SKM-1 (cell line): ENCODE results near the gene CARMIL3.
"Not testable (repeated sequence)": the region's sequence is repeated elsewhere in the genome, so short reads cannot be mapped to it uniquely, and the experiment has no call there.

Source experiments
- DNase-seq: peaks from one replicate; lab custom pipeline; 2025; ENCODE audit not compliant: unreplicated experiment; lab: John Stamatoyannopoulos, UW

The CARMIL3 gene

DNA sequence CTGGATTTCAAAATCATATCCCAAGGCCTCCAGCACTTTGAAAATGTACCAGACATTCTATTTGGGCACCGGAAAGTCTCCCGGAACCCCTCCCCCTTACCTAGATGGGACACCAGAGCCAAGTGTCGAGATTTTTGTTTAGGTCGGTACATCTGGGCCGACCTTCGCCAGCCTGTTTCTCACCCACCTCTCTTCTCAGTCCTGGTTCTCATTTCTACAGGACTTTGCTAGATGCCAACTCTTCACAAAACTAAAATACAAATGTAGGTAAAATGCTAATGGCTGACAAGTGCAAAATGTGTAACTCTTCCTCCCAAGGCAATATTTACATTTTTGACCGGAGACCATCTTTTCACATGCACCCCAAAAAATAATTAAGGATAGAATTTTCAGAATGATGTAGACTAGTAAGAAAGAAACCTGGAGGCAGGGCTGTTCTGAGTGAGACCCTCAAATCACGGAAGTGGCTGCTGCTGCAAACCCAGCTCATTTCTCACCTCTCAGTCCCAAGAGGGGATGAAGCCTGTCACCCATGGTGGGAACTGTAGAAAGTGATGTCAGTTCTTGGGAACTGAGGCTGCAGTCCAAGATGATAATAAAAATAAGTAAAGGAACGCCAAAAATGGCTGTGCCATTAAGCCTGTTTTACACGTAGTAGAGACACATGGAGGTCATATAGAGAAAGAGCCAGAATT, 14.7 kb upstream of the CARMIL3 start:
- DNase-seq, result not testable (repeated sequence)

DNA sequence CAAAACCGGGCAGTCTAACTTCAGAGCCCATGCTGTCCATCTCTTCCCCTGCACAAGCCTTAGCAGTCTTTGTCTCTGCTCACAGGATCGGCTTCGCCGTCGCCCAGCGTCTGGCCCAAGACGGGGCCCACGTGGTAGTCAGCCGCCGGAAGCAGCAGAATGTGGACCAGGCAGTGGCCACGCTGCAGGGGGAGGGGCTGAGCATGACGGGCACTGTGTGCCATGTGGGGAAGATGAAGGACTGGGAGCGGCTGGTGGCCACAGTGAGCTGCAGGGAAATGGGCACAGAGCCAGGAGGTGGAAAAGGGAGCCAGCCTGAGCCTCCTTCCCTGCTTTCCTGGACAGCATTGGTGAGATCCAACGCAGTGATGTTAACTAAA, 14.2 kb upstream of the CARMIL3 start:
- no peak for DNase-seq

DNA sequence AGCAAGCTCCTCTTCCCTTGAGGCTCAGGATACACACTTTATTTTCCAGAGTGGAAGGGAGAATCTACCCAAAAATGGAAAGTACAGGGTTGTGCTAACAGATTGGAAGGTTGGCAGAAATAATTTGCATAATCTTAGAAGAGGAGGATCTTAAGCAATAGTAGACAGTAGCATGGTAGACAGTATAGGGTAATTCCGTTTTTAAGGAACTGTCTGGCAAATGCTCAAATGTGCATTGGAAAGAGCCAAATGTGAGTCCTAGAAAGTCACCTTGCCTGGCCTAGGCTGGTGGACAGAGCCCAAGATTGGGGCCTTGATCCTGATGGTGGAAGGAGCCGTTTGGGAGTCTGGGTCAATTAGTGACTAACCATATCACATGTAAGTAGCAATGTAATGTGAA, 13.1 kb upstream of the CARMIL3 start:
- DNase-seq, result no peak

DNA sequence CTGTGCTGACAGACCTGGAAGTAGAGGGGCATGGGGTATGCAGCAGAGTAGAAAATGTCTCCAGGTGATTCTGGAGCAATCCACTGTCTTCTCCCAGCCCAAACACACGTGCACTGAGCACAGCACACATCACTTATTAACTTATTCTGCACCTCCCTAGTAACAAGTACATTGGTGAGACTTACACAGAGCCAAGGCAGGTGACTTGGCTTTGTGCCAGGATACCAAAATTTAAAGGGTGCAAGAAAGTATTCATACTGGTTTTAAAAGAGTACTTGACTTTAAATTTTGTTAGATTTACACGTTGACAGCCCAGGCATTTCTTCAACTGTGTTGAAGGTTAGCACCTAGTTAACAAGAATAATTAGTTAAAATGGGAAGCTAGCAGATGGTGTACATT, 11.1 kb upstream of the CARMIL3 start:
- DNase-seq, result no peak

DNA sequence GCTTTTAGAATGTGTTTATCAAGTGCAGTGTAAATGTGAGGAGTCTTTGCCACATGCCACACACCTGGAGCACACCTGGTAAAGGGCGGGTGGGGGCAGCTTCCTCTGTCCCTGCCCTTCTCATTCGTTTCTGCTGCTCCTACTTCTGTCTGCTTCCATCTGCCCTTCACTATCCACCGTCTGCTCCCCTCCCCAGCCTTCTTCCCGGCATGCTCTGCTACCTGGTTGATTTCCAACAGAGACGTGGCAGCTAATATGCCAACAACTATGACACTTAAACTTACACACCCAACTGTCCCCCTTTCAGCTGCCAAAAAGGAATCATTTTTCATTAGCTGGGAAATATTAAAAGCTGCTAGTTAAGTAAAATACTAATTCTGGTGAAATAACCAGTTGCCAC, 9.1 kb upstream of the CARMIL3 start:
- no peak for DNase-seq

DNA sequence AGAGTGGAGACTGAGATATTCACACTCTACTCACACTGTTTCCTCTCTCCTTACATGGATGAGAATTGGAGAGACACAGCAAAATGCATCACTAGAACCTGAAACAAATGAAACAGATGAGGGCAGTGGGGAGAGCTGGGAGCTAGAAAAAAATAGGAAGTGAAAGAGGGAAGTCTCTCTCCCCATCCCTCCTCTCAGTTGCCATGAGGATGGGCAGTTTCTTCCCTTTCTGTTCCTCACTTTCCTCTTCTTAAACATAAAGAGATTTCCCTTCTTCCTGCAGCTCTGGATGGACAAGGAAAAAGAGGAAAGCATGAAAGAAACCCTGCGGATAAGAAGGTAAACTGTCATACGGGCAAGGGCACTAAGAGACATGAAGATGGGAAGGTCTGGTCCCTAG, 2.8 kb upstream of the CARMIL3 start:
- not testable (repeated sequence) for DNase-seq

DNA sequence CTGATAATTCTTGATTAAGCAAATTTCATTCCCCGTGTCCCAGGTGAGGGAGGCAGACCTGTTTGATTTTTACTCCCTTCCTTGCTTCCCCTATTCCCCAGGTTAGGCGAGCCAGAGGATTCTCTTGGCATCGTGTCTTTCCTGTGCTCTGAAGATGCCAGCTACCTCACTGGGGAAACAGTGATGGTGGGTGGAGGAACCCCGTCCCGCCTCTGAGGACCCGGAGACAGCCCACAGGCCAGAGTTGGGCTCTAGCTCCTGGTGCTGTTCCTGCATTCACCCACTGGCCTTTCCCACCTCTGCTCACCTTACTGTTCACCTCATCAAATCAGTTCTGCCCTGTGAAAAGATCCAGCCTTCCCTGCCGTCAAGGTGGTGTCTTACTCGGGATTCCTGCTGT, 1.1 kb upstream of the CARMIL3 start:
- DNase-seq, result not testable (repeated sequence)

DNA sequence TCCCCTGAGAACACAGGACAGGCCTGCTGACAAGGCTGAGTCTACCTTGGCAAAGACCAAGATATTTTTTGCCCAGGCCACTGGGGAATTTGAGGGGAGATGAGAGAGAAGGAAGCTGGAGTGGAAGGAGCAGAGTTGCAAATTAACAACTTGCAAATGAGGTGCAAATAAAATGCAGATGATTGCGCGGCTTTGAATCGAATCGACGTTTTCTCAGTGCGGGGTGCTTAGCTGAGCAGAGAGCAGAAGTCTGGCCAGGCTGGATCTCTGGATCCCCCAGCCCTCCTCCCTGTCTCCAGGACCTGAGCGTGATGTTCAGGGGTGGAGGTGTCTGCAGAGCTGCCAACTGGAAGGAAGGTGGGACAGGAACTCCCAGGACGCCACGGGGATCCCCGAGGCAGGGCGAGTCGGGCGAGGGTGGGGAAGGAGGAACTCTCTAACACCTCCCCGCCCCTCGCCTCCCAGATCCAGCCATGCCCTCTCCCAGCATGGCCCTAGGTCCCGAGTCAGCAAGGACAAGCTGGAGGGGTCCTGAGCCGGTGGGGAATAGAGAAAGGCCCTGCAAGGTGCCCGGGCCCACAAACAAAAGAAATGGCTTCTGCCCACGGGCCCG, 527 bp upstream of the CARMIL3 start:
- no peak for DNase-seq

DNA sequence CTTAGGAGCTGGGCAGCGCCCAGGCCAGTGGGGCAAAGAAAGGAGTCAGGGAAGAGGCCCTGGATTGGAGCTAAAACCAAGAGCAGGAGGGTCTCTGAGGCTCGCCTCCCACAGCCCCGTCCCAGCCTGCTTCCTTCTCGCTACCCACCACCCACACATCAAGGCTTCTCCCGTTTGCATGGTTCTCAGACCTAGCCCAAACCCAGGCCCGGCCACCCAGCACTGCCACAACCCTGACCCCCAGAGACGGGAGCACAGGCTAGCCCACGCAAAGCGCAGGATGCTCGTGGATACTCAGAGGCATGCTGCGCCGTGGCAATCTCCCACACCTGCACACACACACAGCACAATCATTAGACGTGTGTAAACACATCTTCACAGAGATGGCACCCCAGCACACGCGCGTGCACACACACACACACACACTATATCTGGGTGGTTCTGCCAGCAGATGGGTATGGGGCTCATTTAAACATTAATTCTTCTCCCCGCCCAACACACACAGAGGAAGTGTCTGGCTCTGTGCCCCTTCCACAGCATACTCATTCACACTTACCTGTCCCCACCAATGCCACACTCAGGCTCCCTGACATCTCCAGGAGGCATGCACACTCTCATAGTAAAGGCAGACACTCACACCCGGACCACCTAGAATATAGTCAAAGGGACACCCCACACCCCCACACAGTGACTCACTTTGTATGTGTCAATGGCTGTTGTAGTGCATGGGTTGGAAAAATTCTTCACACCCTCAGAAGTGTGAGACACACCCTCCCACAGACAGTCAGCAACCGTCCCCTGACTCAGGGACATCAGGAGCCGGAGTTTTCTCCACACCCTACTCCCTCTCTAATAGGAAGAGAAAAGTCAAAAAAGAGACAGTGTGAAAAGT, 1.1 kb downstream of the CARMIL3 start:
- DNase-seq, result no peak

DNA sequence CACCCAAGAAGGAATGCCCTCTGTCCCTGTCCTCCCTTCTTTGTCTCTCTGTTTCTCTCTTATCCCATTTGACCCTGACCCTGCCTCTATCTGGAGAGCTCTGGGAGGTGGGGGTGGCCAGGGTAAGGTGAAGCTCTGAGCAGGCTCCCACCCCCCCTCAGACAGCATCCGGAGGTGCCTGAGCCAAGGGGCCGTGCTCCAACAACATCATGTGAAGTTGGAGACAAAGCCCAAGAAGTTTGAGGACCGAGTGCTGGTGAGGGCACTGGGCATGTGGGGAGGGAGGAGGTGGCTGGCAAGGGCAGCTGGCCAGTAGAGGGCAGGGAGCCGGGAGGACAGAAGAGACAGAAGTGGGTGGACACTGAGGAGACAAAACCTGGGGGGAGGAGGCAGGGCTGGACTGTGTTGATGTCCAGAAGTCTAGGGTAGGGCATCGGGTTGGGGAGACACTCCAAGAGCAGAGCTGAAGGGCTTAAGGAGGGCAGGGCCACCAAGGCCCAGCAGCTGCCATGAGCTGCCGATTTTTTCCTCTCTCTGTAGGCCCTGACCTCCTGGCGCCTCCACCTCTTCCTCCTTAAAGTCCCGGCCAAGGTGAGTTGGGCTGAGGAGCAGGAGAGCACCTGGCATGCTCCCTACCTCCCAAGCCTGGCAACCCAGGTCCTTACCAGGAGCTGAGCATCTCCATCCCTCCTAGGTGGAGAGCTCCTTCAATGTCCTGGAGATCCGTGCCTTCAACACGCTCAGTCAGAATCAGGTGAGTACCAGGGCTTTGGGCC, 1.9 kb downstream of the CARMIL3 start:
- DNase-seq, result no peak

DNA sequence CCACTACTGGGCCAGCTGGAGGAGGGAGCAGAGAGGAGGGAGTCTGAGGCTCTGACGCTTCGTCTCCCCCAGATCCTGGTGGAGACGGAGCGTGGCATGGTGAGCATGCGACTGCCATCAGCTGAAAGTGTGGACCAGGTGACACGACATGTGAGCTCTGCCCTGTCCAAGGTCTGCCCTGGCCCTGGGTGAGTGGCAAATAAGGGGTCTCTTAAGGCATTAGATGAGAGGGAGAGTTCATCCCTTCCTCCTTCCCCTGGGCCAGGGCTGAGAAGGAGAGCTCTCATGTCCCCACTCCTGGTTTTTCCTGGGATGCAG, 2.5 kb downstream of the CARMIL3 start:
- no peak for DNase-seq

DNA sequence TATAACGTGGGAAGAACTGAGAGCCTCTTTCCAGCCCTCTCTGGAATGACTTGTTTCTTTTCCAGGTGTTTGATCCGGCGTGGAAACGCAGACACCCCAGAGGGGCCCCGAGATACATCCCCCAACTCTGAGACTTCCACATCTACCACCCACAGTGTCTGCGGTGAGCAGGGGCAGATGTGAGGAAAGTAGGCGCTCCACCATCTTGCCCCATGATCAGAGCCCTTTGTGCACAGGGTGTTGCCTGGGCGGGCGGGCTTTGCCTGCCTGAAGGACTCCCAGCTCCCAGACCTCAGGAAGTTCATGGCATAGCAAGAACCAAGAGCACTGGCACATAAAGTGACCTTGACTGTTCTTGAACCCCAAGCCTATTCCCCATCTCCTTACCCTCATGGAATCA, 2.8 kb downstream of the CARMIL3 start:
- DNase-seq, result no peak

DNA sequence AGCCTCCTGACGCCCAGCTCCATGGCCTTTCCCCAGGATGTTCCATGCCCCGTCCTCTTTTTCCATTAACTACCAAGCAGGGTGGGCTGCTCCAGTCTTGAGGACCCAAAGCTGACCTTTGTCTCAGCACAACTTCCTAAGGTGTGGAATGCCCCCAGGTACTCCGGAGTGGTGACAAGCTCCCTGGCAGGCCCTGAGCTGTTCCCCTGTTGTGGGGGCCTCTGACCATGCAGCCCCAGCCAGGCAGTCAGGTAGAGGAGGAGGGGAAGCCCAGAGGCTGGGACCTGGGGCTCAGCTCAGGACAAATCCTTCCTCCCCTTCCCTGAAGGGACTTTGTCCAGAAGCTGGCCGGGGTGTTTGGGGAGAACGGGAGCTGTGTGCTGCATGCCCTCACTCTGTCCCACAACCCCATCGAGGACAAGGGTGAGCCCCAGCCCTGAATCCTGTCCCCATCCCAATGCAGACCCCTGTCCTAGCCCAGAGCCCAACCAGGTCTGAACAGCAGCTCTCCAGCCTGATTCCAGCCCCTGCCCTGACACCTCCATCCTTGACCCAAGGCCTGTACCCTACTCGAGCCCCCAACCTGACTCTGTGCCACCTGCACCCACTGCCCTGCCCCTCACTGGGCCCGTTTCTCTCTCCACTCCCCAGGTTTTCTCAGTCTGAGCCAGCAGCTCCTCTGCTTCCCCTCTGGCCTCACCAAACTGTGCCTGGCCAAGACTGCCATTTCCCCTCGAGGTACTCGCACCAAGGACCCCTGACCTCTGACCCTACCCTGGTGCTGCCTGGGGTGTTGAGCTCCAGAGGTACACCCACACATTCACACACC, 4.4 kb downstream of the CARMIL3 start:
- DNase-seq, result no peak

DNA sequence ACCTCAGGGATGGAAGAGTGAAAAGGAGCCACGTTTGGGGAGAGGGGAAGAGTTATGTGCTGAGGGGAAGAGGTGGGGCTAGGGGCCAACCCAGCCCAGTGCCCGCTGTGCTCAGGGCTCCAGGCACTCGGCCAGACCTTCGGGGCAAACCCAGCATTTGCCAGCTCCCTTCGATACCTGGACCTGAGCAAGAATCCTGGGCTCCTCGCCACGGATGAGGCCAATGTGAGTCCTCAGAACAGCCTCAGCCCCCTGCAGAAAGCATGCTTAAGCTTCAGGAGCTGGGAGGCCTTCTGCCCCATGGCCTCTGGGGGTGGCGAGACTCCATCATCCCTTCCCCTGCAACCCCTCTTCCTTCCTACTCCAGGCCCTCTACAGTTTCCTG, 5.0 kb downstream of the CARMIL3 start:
- no peak for DNase-seq

DNA sequence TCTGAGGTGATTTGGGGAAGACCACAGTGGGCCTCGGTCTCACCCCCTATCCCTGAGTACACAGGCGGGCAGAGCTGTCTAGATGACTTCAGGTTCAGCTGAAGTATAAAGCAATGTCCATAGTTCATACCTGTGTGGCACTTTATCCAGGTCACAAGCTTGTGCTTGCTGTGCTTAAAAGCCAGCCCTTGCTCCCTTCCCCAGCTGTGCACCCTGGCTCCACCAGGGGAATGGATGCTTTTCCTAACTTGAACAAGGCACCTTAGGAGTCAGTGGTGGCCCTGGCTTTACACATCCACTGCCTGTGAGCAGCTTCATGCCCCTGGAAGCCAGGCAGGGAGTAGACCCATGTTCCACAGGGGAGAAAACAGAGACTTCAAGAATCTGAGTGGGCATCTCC, 5.5 kb downstream of the CARMIL3 start:
- no peak for DNase-seq

DNA sequence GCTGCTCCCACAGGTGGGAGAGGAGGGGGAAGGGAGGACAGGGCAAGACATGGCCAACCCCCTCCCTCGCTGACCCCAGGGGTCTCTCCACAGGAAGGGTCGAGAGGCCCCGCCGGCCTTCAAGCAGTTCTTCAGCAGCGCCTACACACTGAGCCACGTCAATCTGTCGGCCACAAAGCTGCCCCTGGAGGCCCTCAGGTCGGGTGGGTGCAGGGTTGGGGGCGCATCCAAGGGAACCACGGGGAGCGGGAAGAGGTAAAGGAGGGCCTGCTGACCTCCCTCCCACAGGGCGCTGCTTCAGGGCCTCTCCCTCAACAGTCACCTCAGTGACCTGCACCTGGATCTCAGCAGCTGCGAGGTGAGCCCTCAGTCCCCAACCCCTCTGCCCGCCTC, 6.1 kb downstream of the CARMIL3 start:
- no peak for DNase-seq

DNA sequence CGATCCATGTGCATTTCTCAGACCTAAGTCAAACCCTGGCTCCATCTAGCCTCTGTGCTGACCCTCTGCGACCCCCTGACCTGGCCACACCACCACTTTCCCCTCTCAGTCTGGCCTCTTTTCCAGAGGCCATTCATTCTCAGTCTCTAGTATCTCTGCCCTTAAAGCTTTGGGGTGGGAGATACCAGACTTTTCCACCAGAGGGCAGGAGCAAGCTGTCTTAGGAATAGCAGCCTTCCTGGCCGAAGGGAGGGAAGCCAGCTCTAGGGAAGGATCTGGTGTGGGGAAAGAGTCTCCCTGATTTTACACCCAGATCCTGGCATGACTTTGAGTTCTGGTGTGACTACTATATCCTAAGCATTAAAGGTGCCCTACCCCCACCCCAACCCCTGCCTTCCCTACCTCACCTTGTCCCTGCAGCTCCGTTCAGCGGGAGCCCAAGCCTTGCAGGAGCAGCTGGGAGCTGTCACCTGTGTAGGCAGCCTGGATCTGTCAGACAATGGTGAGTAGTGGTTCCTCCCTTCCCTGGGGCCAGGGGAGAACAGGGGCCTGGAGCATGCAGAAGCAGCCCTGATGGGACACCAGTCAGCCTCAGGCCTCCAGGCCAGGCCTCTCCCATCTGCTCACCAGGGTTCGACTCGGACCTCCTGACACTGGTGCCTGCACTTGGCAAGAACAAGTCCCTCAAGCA, 6.6 kb downstream of the CARMIL3 start:
- peak; percentile 2 for DNase-seq

DNA sequence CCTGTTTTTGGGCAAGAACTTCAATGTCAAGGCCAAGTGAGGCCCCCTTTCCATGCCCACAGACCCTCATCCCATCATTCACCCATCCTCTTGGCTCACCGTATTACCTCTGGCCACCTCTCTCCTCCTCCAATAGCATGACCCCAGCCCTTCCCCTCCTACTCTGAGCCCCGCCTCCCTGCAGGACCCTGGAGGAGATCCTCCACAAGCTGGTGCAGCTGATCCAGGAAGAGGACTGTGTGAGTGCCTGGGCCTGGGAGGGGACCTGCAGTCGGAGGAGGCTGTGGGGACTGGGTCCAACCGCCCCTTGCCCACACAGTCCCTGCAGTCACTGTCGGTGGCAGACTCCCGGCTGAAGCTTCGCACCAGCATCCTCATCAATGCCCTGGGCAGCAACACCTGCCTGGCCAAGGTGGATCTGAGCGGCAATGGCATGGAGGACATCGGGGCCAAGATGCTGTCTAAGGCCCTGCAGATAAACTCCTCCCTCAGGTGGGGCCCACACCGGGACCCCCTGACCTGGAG, 7.2 kb downstream of the CARMIL3 start:
- no peak for DNase-seq

DNA sequence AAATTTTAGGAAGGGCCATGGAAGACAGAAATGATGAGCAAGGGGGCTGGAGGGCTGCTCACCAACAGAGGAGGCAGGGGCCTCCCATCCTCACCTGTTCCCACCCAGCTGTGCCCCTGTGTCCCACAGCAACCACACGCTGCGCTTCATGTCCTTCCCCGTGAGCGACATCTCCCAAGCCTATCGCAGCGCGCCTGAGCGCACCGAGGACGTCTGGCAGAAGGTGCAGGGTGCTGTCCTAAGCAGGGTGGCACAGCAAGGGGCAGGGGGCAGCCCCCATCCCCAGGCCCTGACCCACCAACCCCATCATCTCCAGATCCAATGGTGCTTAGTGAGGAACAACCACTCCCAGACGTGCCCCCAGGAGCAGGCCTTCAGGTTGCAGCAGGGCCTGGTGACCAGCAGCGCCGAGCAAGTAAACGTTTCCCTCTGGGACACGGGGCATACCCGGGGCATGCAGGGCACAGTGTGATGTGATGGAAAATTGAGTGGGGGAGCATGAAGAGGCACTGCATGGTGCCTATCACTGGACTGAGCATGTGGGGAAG, 8.1 kb downstream of the CARMIL3 start:
- DNase-seq, result no peak

DNA sequence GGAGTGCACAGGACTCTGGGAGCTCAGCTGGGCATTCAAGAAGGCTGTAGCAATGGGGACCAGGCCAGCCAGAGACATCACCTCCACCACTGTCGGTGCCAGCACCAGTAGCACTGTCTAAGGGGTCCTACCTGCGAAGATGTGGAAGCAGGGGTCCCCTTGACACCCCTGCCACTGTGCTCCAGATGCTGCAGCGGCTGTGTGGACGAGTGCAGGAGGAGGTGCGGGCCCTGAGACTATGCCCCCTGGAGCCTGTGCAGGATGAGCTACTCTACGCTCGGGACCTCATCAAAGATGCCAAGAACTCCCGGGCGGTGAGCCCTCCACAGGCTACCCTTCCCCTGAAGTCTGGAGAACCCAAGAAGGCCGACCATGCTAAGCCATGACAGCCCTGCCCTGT, 8.6 kb downstream of the CARMIL3 start:
- DNase-seq, result no peak
